PC-3 (cell line): ENCODE measurements around the gene EHBP1. TPM values are rescaled to one million over a fixed set of nuclear protein-coding genes. Genes with fewer than 3 reads are reported as not detected.

ENCODE experiments used
- ATAC-seq: fragments of 200-7000 bp; cut with Tn5 transposase; 2 replicates; pipeline ENCODE4 v1.9.1; 2020; ENCODE audit warnings: mild to moderate bottlenecking, moderate library complexity
- BruUV-seq: library from RNA; stranded (reverse); fragments of 400-500 nt; replicated peaks from 2 replicates; lab custom pipeline; 2021; lab: Mats Ljungman, UMichigan
- CTCF ChIA-PET: fragments of 300-600 bp; sonication (Branson Sonifier 250); formaldehyde crosslinking; loops from one replicate; lab custom pipeline; 2022; ENCODE audit warnings: antibody characterized with exemption; lab: Charles Lee
- POLR2A ChIA-PET: fragments of 300-600 bp; sonication (Branson Sonifier 250); formaldehyde crosslinking; loops from one replicate; lab custom pipeline; 2022; ENCODE audit warnings: antibody characterized with exemption; ENCODE audit not compliant: unreplicated experiment; lab: Charles Lee
- DNase-seq: peaks from one replicate; pipeline ENCODE4 v3.0.0-alpha.2; 2015
- H2AFZ ChIP-seq: fragments of 300-600 bp; sonication (generic); 2 replicates; pipeline ENCODE4 v1.6.0; 2016; ENCODE audit warnings: antibody characterized with exemption, low read length
- H3F3A ChIP-seq: fragments of 300-600 bp; sonication (generic); one replicate; pipeline ENCODE4 v1.6.0; 2017; ENCODE audit warnings: antibody characterized with exemption, low read length, control low read depth, mild to moderate bottlenecking; ENCODE audit not compliant: unreplicated experiment
- H3K27ac ChIP-seq: fragments of 300-600 bp; sonication (generic); 2 replicates; pipeline ENCODE4 v1.5.1; 2016; ENCODE audit warnings: mild to moderate bottlenecking, low read length
- H3K27me3 ChIP-seq: fragments of 300-600 bp; sonication (generic); 2 replicates; pipeline ENCODE4 v1.6.1; 2016; ENCODE audit warnings: low read length, mixed read lengths
- H3K36me3 ChIP-seq: fragments of 300-600 bp; sonication (generic); 2 replicates; pipeline ENCODE4 v1.6.1; 2016; ENCODE audit warnings: low read depth, mixed run types, low read length, mixed read lengths
- H3K4me1 ChIP-seq: fragments of 300-600 bp; sonication (generic); 2 replicates; pipeline ENCODE4 v1.5.1; 2016; ENCODE audit warnings: low read length; ENCODE audit not compliant: insufficient read depth
- H3K4me2 ChIP-seq: fragments of 300-600 bp; sonication (generic); 2 replicates; pipeline ENCODE4 v1.6.0; 2016; ENCODE audit warnings: low read length
- H3K4me3 ChIP-seq: fragments of 300-600 bp; sonication (generic); 2 replicates; pipeline ENCODE4 v1.5.1; 2016; ENCODE audit warnings: mild to moderate bottlenecking, low read length, mixed read lengths
- H3K79me2 ChIP-seq: fragments of 300-600 bp; sonication (generic); 2 replicates; pipeline ENCODE4 v1.6.1; 2017; ENCODE audit warnings: low read length, mixed read lengths
- H3K9ac ChIP-seq: fragments of 300-600 bp; sonication (generic); 2 replicates; pipeline ENCODE4 v1.6.0; 2016; ENCODE audit warnings: mild to moderate bottlenecking, low read length
- H3K9me2 ChIP-seq: fragments of 300-600 bp; sonication (generic); replicated peaks from 2 replicates; pipeline ENCODE4 v1.6.1; 2016; ENCODE audit warnings: mixed run types, low read length, mixed read lengths
- H3K9me3 ChIP-seq: fragments of 300-600 bp; sonication (generic); 2 replicates; pipeline ENCODE4 v1.6.1; 2016; ENCODE audit warnings: low read length, mixed read lengths
- H4K20me1 ChIP-seq: fragments of 300-600 bp; sonication (generic); 2 replicates; pipeline ENCODE4 v1.6.1; 2016; ENCODE audit warnings: low read length, mixed read lengths
- EZH2 ChIP-seq: fragments of 300-600 bp; sonication (generic); IDR thresholded peaks from one replicate; pipeline ENCODE4 v1.6.1; 2017; ENCODE audit warnings: antibody characterized with exemption, mild to moderate bottlenecking, low read length; ENCODE audit not compliant: unreplicated experiment
- EZH2phosphoT487 ChIP-seq: fragments of 300-600 bp; sonication (generic); IDR thresholded peaks from 2 replicates; pipeline ENCODE4 v1.6.1; 2018; ENCODE audit warnings: mild to moderate bottlenecking, antibody characterized with exemption, low read length, borderline replicate concordance
- intact Hi-C: fragments of 100-400 bp; cut with micrococcal nuclease; formaldehyde crosslinking; loops from 2 replicates; pipeline ENCODE4 v1.9.0; 2023
- total RNA-seq: library from RNA; depleted of rRNA; stranded (reverse); fragments of >200 nt; gene quantifications from 2 replicates; pipeline ENCODE4 v1.2.3, GENCODE V29; 2014
- TF ChIP-seq, protein P1 (sequence below): fragments of 300-600 bp; sonication (generic); conservative IDR thresholded peaks from 2 replicates; pipeline ENCODE4 v1.5.1; 2017; ENCODE audit warnings: antibody characterized with exemption, low read depth, mild to moderate bottlenecking, low read length

The EHBP1 gene
- total RNA-seq, 1 experiment from 2014 or later: 25.7 TPM

DNA sequence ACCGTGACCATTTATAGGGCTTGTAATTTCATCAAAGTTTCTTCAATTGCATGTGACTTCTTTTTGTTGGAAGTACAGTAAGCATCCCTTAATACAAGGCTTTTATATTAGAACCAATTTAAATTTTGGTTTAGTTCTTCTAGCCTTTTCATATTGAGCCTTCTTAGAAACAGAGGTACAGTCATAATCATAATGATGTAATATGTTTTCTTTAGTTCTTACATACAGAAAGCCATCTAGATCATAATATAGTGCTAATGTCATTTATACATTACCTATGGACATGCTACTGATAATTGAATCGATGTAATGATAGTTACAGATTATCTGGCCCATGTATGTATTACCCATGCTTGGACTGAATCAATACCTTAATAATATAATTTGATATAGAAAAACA, 235.2 kb downstream of the EHBP1 start:
- CTCF ChIA-PET: no interaction called here
- Histone ChIP-seq H3K4me1 (no peaks in the 10 kb centered on the region), H4K20me1 (no peaks in the 10 kb centered on the region), H3K4me3 (no peak overlapping the region), H3K27me3 (no peaks in the 10 kb centered on the region), H3K4me2 (no peak overlapping the region), H3K9me2 (no peaks in the 10 kb centered on the region), H3K27ac (no peak overlapping the region), H3F3A (no peaks in the 10 kb centered on the region), H3K9me3 (no peaks in the 10 kb centered on the region), H3K36me3 (peaks cover 3% of the 10 kb centered on the region; the same call in 1 of the 2 replicates), H3K79me2 (no peaks in the 10 kb centered on the region), H2AFZ (no peak overlapping the region), H3K9ac (no peak overlapping the region)
- no peak for TF ChIP-seq EZH2
- TF ChIP-seq, protein P1, sequence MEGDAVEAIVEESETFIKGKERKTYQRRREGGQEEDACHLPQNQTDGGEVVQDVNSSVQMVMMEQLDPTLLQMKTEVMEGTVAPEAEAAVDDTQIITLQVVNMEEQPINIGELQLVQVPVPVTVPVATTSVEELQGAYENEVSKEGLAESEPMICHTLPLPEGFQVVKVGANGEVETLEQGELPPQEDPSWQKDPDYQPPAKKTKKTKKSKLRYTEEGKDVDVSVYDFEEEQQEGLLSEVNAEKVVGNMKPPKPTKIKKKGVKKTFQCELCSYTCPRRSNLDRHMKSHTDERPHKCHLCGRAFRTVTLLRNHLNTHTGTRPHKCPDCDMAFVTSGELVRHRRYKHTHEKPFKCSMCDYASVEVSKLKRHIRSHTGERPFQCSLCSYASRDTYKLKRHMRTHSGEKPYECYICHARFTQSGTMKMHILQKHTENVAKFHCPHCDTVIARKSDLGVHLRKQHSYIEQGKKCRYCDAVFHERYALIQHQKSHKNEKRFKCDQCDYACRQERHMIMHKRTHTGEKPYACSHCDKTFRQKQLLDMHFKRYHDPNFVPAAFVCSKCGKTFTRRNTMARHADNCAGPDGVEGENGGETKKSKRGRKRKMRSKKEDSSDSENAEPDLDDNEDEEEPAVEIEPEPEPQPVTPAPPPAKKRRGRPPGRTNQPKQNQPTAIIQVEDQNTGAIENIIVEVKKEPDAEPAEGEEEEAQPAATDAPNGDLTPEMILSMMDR: no peak
- TF ChIP-seq EZH2phosphoT487: no peak
- no TSS peak for BruUV-seq
- DNase-seq (no peak), ATAC-seq (no peak)
- intact Hi-C loops: no loop called here
- POLR2A ChIA-PET: no interaction called here

DNA sequence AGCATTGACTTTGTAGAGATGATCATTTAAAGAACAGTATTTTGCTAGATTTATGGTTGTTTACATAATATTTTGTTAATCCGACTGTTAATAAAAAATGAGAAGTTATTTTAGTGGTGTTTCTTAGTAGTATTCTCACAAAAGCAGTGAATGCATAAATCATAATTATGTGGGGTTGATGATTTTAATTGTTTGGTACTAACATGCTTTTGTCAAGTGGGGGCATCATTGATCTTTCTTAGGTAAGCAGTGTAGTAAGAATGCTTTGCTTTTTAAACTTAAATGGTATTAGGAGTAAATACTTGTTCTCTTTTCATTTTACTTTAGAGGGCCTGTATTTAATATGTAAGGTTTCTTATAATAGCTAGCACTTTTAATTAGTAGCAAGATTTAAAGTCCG, 235.9 kb downstream of the EHBP1 start:
- Histone ChIP-seq H3K4me3 (no peak overlapping the region), H3K36me3 (peaks cover 3% of the 10 kb centered on the region; the same call in 1 of the 2 replicates), H3K27ac (no peak overlapping the region), H3K9ac (no peak overlapping the region), H3K9me2 (no peaks in the 10 kb centered on the region), H2AFZ (no peak overlapping the region), H3K9me3 (no peaks in the 10 kb centered on the region), H3K79me2 (no peaks in the 10 kb centered on the region), H3K4me2 (no peak overlapping the region), H3K27me3 (no peaks in the 10 kb centered on the region), H3F3A (no peaks in the 10 kb centered on the region), H4K20me1 (no peaks in the 10 kb centered on the region), H3K4me1 (no peaks in the 10 kb centered on the region)
- ATAC-seq (no peak), DNase-seq (no peak)
- ChIA-PET POLR2A (no interaction called here), CTCF (no interaction called here)
- no TSS peak for BruUV-seq
- TF ChIP-seq, protein P1: 0 out of 2 replicates have a peak, but pooled peaks have one; percentile 16
- TF ChIP-seq EZH2: no peak
- intact Hi-C loops: no loop called here

DNA sequence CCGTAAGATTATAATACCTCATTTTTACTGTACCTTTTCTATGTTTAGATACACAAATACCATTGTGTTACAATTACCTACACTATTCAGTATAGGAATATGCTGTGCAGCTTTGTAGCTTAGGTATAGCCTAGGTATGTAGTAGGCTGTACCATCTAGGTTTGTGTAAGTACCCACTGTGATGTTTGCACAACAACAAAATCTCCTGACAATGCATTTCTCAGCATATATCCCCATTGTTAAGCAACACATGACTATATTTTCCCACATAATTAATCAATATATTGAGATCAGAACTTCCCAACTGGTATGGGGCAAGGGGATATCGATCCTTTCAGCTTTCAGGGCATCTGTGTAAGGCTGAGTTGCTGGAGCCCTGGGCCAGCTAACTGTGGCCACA, 238.8 kb downstream of the EHBP1 start:
- Histone ChIP-seq H3K27ac (no peak overlapping the region), H3K36me3 (peaks cover 3% of the 10 kb centered on the region; the same call in 1 of the 2 replicates), H3F3A (no peaks in the 10 kb centered on the region), H3K4me3 (no peak overlapping the region), H3K4me1 (no peaks in the 10 kb centered on the region), H3K27me3 (no peaks in the 10 kb centered on the region), H3K4me2 (no peak overlapping the region), H3K9ac (no peak overlapping the region), H3K9me2 (no peaks in the 10 kb centered on the region), H2AFZ (no peak overlapping the region), H4K20me1 (no peaks in the 10 kb centered on the region), H3K79me2 (no peaks in the 10 kb centered on the region), H3K9me3 (no peaks in the 10 kb centered on the region)
- TF ChIP-seq, protein P1: no peak
- no peak for TF ChIP-seq EZH2
- no peak for TF ChIP-seq EZH2phosphoT487
- intact Hi-C loops: no loop called here
- BruUV-seq: no TSS peak
- ATAC-seq (no peak), DNase-seq (no peak)
- ChIA-PET CTCF (no interaction called here), POLR2A (no interaction called here)
